GM19193 (cell line): ENCODE data around the gene PCK1.

ENCODE experiments used
- POLR2A ChIP-seq: IDR thresholded peaks from 4 replicates; pipeline ENCODE4 v1.6.1; 2011; ENCODE audit not compliant: insufficient read depth, insufficient read length; ENCODE audit errors: extremely low read depth

Gene PCK1

DNA sequence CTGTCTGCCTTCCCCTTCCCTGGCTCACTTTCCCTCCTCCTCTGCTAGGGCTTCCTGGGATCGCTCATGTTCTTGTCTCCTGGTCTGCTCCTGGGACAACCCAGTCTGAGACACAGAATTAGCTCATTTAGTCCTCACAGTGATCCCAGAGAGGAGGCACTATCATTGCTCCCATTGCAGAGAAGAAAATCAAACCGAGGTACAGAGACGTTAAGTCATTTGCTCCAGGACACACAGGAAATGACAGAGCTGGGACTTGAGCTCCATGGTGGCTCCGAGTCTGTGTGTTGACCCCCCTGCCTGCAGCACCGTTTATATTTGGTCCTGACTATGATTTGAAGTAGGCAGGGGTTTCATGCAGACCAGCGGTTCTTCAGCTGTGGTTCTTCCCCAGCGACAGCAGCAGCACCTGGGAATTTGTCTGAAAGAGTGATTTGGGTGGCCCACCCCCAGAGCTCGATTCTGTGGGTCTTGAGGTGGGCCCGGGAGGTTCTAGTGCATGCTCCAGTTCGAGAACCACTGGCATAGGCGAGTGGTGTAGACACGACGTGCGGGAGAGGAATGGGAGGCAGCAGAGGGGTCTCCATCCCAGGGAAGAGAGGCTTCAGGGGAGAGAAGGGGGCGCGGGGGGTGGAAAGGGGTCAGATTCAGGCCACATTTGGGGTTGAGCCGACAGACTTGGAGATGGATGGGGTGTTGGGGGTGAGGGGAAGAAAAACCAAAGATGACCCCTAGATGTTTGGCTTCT, 24.7 kb downstream of the PCK1 start:
- TF ChIP-seq POLR2A: no peak

DNA sequence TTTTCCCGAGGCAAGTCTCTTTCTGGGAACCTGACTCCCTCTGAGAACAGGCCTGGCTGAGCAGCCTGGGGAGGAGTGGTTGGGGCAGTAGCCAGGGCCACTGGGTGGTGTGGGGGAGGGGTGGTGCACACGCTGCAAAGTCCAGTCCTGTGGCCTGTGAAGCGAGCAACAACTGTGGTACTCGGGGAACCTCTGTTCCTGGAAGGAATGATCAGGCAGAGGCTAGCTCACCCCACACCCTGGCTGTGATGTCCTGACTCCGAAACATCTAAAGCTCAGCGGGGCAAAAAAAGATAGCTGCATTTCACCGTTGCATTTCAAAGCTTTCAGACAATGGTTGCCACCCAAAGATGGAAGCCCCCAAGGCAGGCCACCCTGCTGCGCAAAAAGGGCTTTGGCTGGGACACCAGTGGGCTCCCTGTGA, 25.5 kb downstream of the PCK1 start:
- no peak for TF ChIP-seq POLR2A

DNA sequence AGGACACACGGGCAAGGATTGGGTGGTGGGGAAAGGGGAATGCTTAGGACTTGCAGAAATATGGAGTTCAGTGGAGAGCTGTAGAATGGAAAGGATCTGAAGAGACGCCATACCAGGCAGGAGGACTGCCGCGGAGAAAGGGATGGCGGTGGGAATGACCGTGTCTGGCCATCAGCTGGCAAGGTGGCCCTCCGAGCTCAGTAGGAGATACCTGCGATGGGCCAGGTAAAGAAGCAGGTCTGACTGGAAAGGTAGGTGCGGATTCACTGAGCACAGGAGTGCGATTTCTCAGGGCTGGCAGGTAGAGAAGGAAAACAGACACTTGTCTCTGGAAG, 26.0 kb downstream of the PCK1 start:
- TF ChIP-seq POLR2A: no peak

DNA sequence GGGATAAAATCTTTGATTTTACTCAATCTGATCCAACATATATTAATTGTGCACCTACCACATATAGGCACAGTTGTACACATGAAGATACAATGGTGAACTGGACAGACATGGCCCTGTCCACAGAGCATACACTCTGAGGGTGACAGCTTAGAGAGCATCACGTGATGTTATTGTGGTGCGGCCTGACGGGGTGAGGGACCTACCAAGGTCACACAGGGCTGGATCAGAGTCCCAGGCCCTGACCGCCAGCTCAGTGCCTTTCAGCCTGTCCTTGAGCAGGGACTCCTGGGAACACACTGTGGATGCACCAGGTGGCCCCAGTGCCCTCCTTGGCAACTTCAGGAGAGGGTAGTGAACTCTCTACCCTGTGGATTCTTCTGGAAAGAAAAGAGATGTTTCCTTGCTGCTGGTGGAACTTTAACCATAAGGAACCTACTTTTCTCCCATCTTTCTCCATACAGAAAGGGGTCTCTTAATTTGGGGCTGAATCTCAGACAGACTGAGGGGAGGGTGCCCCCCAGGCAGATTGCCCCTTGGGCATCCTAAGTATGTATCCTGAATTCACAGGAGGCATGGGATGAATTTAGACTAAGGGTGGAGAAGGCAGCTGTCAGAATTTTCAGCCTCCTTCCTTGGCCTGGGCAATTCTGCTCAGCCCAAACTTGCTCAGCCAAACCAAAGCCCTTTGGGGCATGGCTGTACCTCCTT, 26.5 kb downstream of the PCK1 start:
- TF ChIP-seq POLR2A: no peak

DNA sequence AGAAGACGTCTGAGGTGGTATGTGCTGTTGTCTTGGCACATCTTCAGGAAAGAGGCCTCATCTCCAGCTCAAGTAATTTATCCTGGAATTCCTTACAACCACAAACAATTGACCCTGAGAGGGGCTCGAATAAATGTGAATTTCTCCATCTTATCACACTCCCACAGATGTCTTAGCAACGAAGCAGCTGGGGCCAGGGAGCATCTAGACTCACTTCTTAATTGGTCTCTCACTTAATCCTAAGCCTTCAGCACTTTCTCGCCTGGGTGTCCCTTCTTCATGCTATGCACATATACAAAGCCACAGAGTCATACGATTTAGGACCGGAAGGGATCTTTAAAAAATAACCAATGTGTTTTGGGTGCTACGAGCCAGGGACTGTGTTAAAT, 27.1 kb downstream of the PCK1 start:
- no peak for TF ChIP-seq POLR2A

DNA sequence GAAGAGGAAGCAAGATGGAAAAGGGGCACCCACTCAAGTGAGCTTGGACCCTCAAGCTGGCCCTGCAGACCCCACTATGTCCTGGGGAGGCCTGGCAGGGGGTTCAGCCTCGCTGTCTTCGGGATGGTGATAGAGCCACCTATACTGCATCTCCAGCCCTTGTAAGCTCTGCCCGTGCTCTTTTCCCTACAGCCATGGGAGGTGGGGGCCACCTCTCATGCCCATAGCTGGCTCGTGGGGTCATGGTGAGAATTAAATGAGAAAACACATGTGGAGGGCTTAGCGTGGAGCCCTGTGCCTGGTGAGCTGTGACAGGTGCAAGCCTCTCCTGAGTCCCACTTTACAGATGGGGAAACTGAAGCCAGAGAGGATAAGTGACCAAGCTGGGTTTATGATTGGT, 27.7 kb downstream of the PCK1 start:
- TF ChIP-seq POLR2A: no peak

DNA sequence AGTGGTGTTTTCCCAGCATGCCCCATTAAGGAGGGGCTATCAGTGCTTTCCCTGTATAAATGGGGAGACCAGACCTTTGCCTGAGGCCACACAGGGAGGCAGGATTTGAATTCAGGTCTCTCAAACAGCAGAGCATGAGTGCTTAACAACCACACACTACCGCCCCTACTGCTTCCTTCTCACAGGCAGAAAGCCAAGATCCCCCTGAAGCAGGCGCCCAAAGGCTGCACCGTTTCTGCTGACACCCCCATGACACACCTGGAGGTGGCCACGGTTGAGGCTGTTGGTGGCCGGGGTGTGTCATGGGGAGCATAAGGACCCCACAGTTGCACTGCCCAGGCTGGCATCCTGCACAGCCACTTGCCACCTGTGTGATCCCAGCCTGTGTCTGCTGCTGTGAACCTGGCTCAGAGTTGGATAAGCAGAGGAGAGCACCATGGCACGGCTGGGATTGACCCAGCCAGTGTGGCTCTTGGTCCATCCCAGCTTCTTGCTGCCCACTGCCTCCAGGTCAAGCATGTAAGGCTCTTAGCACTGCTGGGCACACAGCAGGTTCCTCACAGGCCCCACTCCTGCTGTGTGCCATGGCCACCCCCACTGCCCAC, 28.3 kb downstream of the PCK1 start:
- no peak for TF ChIP-seq POLR2A

DNA sequence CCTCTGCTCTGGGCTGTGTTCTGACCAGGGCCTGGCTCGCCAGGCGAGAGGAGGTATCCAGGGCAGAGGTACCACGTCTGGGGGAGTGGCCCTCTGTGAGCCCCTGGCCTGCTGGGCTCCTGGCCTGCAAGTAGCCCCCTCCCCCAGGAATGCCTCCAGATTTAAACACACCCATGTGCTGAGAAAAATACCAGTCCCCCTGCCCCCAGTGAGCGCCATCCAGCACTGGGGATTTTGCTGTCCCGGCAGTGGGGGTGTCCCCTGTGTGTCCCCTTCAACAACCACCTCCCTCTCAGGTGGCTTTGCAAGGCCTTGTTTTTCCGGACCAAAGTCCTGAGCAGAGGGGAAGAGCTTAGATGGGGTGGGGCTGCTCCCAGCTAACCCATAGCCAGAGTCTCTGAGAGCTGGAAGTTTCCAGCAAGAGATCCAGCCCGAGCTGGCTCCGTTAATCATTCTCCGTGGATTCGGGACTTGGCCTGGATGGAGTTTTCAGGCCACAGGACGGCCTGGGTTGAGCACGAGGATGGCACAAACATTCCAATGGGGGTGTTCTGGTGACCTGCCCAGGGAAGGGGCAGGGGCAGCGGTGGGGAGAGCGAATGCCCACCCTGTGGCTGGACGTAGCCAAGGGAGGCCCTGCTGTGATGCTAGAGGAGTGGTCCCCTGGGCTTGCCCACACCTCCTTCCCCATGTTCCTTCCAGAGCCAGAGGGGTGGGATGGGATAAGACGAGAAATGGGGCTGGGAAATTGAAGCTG, 29.0 kb downstream of the PCK1 start:
- TF ChIP-seq POLR2A: no peak

DNA sequence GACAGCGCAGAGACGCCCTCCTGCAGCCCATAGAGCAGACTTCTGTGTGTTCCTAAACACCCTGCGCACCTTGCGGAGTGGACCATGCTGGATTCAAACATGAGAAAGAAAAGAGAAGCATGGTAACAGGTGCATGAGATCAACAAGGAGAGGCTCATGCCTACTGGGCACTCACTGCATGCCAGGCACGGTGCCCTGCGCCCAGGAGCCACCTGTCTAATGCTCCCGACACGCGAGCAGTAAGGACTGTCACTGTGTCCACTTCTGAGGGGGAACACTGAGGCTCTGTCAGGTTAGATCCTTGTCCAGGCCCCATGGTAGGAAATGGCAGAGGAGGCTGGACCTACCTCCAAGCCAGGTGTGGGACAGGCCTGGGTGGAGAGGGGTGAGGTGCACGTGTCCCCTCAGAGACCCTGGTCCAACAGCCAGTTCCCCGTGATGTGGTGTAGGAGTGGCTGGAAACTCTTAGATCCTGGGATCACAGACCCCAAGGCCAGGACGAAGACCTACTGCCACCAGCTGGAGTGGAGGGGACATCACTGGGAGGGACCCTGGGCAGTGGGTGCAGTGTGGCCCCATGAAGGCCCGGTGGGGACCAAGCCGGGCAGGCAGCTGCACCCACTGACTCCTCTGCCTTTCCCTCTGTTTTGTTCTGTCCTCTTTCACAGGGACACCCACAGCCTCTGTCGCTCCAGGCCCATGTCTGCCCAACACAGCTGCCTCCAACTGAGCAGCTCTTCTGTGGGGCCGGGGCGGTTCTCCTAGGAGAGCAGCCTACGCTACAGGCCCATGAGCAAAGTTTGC, 29.8 kb downstream of the PCK1 start:
- TF ChIP-seq POLR2A: no peak

DNA sequence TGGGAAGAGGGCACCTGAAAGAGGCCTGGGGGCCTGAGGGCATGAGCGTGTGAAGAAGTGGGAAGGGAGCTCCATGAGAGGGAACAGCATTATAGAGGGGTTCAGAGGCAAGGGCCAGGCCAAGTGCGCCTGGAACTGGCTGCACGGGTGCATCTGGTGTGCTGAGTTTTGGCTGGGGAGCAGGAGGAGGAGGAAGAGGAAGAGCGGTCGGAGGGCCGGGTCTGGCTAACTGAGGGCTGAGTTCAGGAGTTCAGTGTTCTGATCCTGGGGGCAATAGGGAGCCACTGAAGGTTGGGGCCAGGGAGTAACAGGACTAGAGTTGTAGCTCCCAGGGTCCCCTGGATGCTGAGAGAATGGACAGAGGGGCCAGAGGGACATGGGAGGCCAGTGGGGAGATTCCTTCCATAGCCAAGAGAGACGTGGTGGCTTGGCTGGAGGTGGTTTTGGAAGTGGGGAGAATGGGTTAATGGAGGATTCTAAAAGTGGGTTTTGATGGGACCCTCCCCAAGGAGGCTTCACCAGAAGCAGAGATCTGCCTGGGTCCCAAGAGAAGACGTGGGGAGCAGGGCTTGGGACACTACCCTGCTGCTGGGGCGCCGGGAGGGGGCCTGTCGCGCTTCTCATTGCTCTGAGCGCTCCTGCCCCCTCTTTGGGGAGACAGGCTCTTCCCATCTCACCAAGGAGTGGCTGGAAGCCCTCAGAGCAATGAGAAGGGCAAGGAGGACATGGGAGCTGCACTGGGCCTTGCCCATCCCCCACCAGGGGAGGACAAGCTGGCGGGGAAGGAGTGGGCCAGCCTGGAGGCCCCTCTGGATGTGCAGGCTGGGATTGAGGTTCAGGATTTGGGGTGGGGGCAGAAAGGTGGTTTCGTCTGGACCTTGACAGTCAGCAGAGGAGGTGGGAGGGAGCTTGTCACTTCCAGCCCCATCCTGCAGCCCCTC, 30.6 kb downstream of the PCK1 start:
- no peak for TF ChIP-seq POLR2A

DNA sequence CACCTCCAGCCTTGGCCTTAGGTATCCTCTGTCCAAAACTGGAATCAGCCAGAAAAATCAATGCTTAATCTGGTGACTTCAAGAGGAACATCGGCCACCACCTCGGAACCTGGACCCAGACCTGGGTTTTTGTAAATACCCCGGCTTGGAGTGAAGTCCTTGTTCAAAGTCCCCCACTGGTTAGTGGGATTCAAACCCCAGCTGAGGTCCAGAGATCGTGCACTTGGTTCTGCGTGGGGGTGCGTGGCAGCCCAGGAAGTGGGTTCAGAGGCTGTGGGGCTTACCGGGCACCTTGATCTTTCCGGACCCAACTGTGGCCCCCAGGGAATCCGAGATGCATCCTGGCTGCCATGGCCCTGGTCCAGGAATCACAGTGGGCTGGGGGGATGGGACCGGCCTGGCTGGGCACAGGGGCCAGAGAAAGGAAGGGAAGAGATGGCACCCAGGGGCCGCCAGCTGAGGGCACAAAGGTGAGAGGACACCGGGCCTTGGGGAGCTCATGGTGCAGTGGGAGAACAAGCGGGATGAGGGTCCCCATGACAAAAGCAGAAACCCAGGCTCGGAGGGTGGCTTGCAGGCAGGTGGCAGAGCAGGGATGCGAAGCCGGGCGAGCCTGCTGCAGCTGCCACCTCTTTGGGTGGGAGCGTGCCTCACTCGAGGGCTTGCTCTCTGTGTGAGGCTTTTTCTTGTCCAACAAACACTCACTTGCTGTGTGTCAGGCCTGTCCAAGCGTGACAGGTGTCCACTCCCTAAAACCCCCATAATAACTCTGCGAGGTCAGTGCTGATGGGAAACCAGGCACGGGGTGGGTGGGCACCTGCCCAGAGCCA, 31.6 kb downstream of the PCK1 start:
- TF ChIP-seq POLR2A: no peak

DNA sequence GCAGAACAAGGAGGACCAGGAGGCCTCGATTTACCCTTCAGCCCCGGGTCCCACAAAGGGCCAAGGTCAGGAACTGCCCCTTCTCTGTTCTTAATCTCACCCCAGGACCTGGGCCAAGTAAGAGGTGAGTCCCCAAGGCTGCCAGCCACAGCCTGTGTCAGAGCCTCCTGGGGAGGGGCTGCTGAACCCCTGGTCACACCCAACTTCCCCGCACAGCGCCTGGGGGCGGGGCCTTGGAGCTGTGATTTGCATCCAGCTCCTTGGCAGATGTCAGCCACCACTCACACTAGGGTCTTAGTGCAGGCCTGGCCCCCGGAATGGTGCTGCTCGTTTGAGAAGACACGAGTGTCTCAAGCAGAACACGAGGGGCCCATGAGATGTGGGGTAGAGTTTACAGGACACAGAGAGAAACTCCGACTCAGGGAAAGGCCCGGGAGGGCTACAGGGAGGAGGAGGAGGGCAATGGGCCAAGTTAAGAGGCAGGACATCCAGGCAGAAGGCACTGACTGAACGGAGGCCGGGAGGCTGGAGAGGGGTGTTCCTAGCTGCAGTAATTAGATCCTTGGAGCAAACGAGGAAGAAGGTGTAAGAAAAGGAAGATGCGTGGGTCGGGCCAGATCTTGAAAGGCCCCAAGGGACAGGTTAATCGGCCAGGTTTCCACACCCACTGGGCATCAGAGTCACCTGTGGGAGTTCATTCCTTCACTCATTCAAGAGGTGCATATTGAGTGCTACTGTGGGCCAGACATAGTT, 32.4 kb downstream of the PCK1 start:
- TF ChIP-seq POLR2A: no peak
